CD14-positive monocyte (primary cell): Measurements from ENCODE around the gene CMSS1. TPM values are rescaled to one million over a fixed set of nuclear protein-coding genes. Genes with fewer than 3 reads are reported as not detected.
A peak's percentile ranks its signal among the peaks of the same experiment; 100 is the strongest.

Experiments used
- DNase-seq, 3 donors: peaks; one replicate each; pipeline ENCODE4 v3.0.0-alpha.2; 2011 to 2022
- H2AFZ ChIP-seq: 2 replicates; pipeline ENCODE4 v1.6.0; 2012; ENCODE audit warnings: mild to moderate bottlenecking, low read depth, low read length, inconsistent platforms; ENCODE audit not compliant: insufficient read depth, poor library complexity, severe bottlenecking
- H3K27ac ChIP-seq, 2 donors: 1 replicate in 1 of 2; 2 replicates in 1 of 2; pipeline ENCODE4 v1.5.1; 2012 to 2013; ENCODE audit warnings: low read length in 2 of 2, control low read depth in 1 of 2, inconsistent platforms in 1 of 2, low read depth in 1 of 2, mild to moderate bottlenecking in 1 of 2
- H3K27me3 ChIP-seq, 2 donors: one replicate each; pipeline versions ENCODE4 v1.6.0 to v1.6.1; 2011 to 2013; ENCODE audit warnings: low read length in 2 of 2; ENCODE audit not compliant: control insufficient read depth in 2 of 2, insufficient read depth in 2 of 2
- H3K36me3 ChIP-seq, 2 donors: replicated peaks in 1 of 2; 1 replicate in 1 of 2; 2 replicates in 1 of 2; pipeline versions ENCODE4 v1.5.1 to v1.6.1; 2012 to 2013; ENCODE audit warnings: low read length in 2 of 2, control low read depth in 1 of 2, inconsistent platforms in 1 of 2, mild to moderate bottlenecking in 1 of 2; ENCODE audit not compliant: insufficient read depth in 2 of 2, control insufficient read depth in 1 of 2
- H3K4me1 ChIP-seq, 2 donors: 1 replicate in 1 of 2; 2 replicates in 1 of 2; pipeline versions ENCODE4 v1.5.1 to v1.6.1; 2012 to 2013; ENCODE audit warnings: low read length in 2 of 2, control low read depth in 1 of 2, inconsistent platforms in 1 of 2, mild to moderate bottlenecking in 1 of 2, moderate library complexity in 1 of 2; ENCODE audit not compliant: insufficient read depth in 2 of 2, control insufficient read depth in 1 of 2
- H3K4me2 ChIP-seq: replicated peaks from 2 replicates; pipeline ENCODE3; 2012; ENCODE audit warnings: low read length, moderate library complexity, mild to moderate bottlenecking; ENCODE audit not compliant: poor library complexity, severe bottlenecking; ENCODE audit errors: extremely low read depth
- H3K4me3 ChIP-seq, 3 experiments: fragments of 200-600 bp in 1 of 3; sonication (generic) in 1 of 3; replicated peaks in 1 of 3; 1 replicate in 2 of 3; 2 replicates in 1 of 3; pipeline ENCODE4 v1.5.1; 2011 to 2013; ENCODE audit warnings: low read length in 3 of 3, mild to moderate bottlenecking in 3 of 3, control low read depth in 2 of 3, low read depth in 2 of 3, inconsistent platforms in 1 of 3, moderate library complexity in 1 of 3
- H3K79me2 ChIP-seq: 2 replicates; pipeline ENCODE4 v1.6.0; 2012; ENCODE audit warnings: mild to moderate bottlenecking, control low read depth, inconsistent platforms, low read length, moderate library complexity; ENCODE audit not compliant: insufficient read depth
- H3K9ac ChIP-seq: 2 replicates; pipeline ENCODE4 v1.6.0; 2017; ENCODE audit warnings: low read length, mild to moderate bottlenecking; ENCODE audit not compliant: insufficient read depth, poor library complexity, severe bottlenecking
- H3K9me3 ChIP-seq, 2 donors: replicated peaks in 1 of 2; 1 replicate in 1 of 2; 2 replicates in 1 of 2; pipeline versions ENCODE4 v1.5.1 to v1.6.1; 2012 to 2013; ENCODE audit warnings: low read length in 2 of 2, control low read depth in 1 of 2; ENCODE audit not compliant: control insufficient read depth in 1 of 2, insufficient read depth in 1 of 2
- H4K20me1 ChIP-seq: 2 replicates; pipeline ENCODE4 v1.6.0; 2012; ENCODE audit warnings: mild to moderate bottlenecking, low read length, control low read depth, moderate library complexity; ENCODE audit not compliant: insufficient read depth
- H3K27ac Mint-ChIP-seq, 7 donors: one replicate each; pipeline ENCODE4 v1.8.0; 2020; ENCODE audit warnings: mild to moderate bottlenecking in 7 of 7, mixed read lengths in 7 of 7, moderate library complexity in 6 of 7, inconsistent platforms in 2 of 7
- H3K27me3 Mint-ChIP-seq, 3 donors: one replicate each; pipeline ENCODE4 v1.8.0; 2021 to 2022; ENCODE audit warnings: low read depth in 3 of 3, mild to moderate bottlenecking in 3 of 3, mixed read lengths in 3 of 3, moderate library complexity in 3 of 3, inconsistent platforms in 1 of 3
- H3K36me3 Mint-ChIP-seq, 2 donors: one replicate each; pipeline ENCODE4 v1.8.0; 2020; ENCODE audit warnings: mixed read lengths in 2 of 2, inconsistent platforms in 1 of 2, mild to moderate bottlenecking in 1 of 2
- H3K4me1 Mint-ChIP-seq: one replicate; pipeline ENCODE4 v1.8.0; 2020; ENCODE audit warnings: mild to moderate bottlenecking, mixed read lengths
- H3K4me3 Mint-ChIP-seq, 2 donors: one replicate each; pipeline ENCODE4 v1.8.0; 2020; ENCODE audit warnings: mild to moderate bottlenecking in 2 of 2, mixed read lengths in 2 of 2, moderate library complexity in 1 of 2
- H3K9me3 Mint-ChIP-seq, 7 donors: one replicate each; pipeline ENCODE4 v1.8.0; 2020 to 2022; ENCODE audit warnings: mixed read lengths in 7 of 7, mild to moderate bottlenecking in 6 of 7, moderate library complexity in 6 of 7, inconsistent platforms in 2 of 7
- CTCF ChIP-seq: fragments of 200-600 bp; IDR thresholded peaks from one replicate; pipeline ENCODE4 v1.8.0; 2022; ENCODE audit warnings: antibody characterized with exemption, mild to moderate bottlenecking
- WGBS: methylation state at CpG from one replicate; pipeline ENCODE4 v1.1.5; 2013; ENCODE audit warnings: missing lambda C conversion rate; ENCODE audit not compliant: insufficient coverage; 5-methylcytosine and 5-hydroxymethylcytosine counted together
- intact Hi-C, 2 donors: fragments of 100-400 bp; cut with micrococcal nuclease; formaldehyde crosslinking; loops; one replicate each; pipeline versions ENCODE4 v1.15.0 to v1.15.1; 2023
- polyA plus RNA-seq, 3 donors: library from polyadenylated mRNA; depleted of rRNA in 1 of 3; unstranded in 2 of 3; stranded (reverse) in 1 of 3; fragments of 300-500 nt in 2 of 3; fragments of >200 nt in 1 of 3; fragmentation: Illumina TruSeq in 2 of 3; gene quantifications; 1 replicate in 2 of 3; 2 replicates in 1 of 3; pipeline ENCODE4 v1.2.3, GENCODE V29; 2012 to 2021

The CMSS1 gene
- polyA plus RNA-seq, 3 donors, result 1.1 to 3.6 (median 2.2) TPM

GRCh38 chr3:99965077-99965476 lies 147.4 kb downstream of the CMSS1 start:
- peaks cover 9% of the 10 kb centered on the region for H3K4me1 Mint-ChIP-seq
- intact Hi-C loops, result no loop called here
- no peak overlapping the region for H2AFZ ChIP-seq
- no peaks in the 10 kb centered on the region for H3K79me2 ChIP-seq
- H3K36me3 Mint-ChIP-seq, result no peaks in the 10 kb centered on the region
- H3K4me3 Mint-ChIP-seq, result no peak overlapping the region
- H3K4me3 ChIP-seq, result no peak overlapping the region
- TF ChIP-seq CTCF, result no peak
- no peaks in the 10 kb centered on the region for H3K36me3 ChIP-seq
- no peaks in the 10 kb centered on the region for H3K9me3 ChIP-seq
- no peak for DNase-seq
- no peak overlapping the region for H3K9ac ChIP-seq
- H3K4me2 ChIP-seq, result no peak overlapping the region
- no peaks in the 10 kb centered on the region for H3K27me3 ChIP-seq
- H3K27me3 Mint-ChIP-seq, result peaks cover 0 to 1% (median 0%) of the 10 kb centered on the region in 3 donors
- H4K20me1 ChIP-seq, result no peaks in the 10 kb centered on the region
- H3K27ac ChIP-seq, result no peak overlapping the region
- H3K9me3 Mint-ChIP-seq, result no peaks in the 10 kb centered on the region
- H3K4me1 ChIP-seq, result no peaks in the 10 kb centered on the region
- H3K27ac Mint-ChIP-seq, result no peak overlapping the region
- WGBS, result no CpG with 5 or more reads among the region's 1 CpG

- Mint-ChIP-seq H3K4me1 (peaks cover 9% of the 10 kb centered on the region), H3K36me3 (no peaks in the 10 kb centered on the region), H3K4me3 (no peak overlapping the region), H3K27ac (peak overlapping the region in 1 of 7 donors; percentile 56), H3K27me3 (peaks cover 0 to 1% (median 0%) of the 10 kb centered on the region in 3 donors), H3K9me3 (no peaks in the 10 kb centered on the region)
- Histone ChIP-seq H3K27ac (no peak overlapping the region), H2AFZ (no peak overlapping the region), H3K36me3 (no peaks in the 10 kb centered on the region), H3K4me1 (no peaks in the 10 kb centered on the region), H3K4me2 (no peak overlapping the region), H3K4me3 (no peak overlapping the region), H3K79me2 (no peaks in the 10 kb centered on the region), H4K20me1 (no peaks in the 10 kb centered on the region), H3K27me3 (no peaks in the 10 kb centered on the region), H3K9ac (no peak overlapping the region), H3K9me3 (no peaks in the 10 kb centered on the region)
- DNase-seq, result no peak
- intact Hi-C loops, result no loop called here
- WGBS, result 93% methylated on average over 3 of the region's 3 CpGs
- no peak for TF ChIP-seq CTCF
Measured at GRCh38 chr3:99965681-99966408, 148.2 kb downstream of the CMSS1 start.
